Posterior vena cava (tissue), 2 donors: ENCODE results near the gene KIAA0408. TPM values are rescaled to one million over a fixed set of nuclear protein-coding genes. Genes with fewer than 3 reads are reported as not detected.

Experiments
- DNase-seq: peaks from one replicate; pipeline ENCODE4 v3.0.0-alpha.2; 2020; ENCODE audit warnings: low spot score
- intact Hi-C, 2 donors: fragments of 100-400 bp; cut with DNase I; formaldehyde crosslinking; loops; one replicate each; pipeline versions ENCODE4 v1.14.1 to v1.14.2; 2022 to 2023
- total RNA-seq, 2 donors: library from RNA; stranded (reverse); fragmentation: NEBNext Ultra II Directional; extraction: Animal tissue kit (Norgen Biotek cat#: 25700); gene quantifications; one replicate each; pipeline ENCODE4 v1.2.1, GENCODE V29; 2021
- donor health status: DM: yes; HTN: yes; CAD: no.
- donor health status: DM: yes; HTN: yes; CAD: no.

Gene KIAA0408
- total RNA-seq, 2 donors from 2014 or later = 2.4 to 3.0 TPM

GRCh38 chr6:127464881-127465459, 5.8 kb upstream of the KIAA0408 start:
- DNase-seq = peak; percentile 87
- intact Hi-C loops = loop anchor here in 1 of 2 donors (10.0 kb wide), 1 partner anchor 70 kb away; no protein-coding TSS in a partner anchor

GRCh38 chr6:127464161-127464880, 5.1 kb upstream of the KIAA0408 start:
- DNase-seq = no peak
- intact Hi-C loops = loop anchor here in 1 of 2 donors (10.0 kb wide), 1 partner anchor 70 kb away; no protein-coding TSS in a partner anchor

- DNase-seq = no peak
- intact Hi-C loops = loop anchor here in 1 of 2 donors (10.0 kb wide), 1 partner anchor 72 kb away; no protein-coding TSS in a partner anchor
Measured at GRCh38 chr6:127463056-127463455, 3.9 kb upstream of the KIAA0408 start.

DNA sequence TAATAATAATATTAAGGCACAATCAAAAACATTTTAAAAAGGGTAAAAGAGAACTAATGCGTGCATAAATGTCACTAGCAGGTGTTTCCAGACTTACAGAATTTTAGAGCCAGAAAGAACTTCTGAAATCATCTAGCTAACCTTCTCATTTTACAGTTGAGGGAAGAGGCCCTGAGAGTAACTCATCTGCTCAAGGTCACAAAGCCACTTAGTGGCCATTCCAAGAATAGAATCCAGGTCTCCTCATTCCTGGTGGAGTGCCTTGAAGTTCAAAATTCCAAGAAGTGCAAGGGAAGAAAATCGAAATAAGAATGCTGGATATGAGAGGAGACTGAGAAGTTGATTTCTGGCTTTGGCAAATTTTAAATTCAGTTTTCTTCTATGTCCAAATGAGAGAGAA, 3.2 kb upstream of the KIAA0408 start:
- no peak for DNase-seq
- intact Hi-C loops = loop anchor here in 1 of 2 donors (10.0 kb wide), 1 partner anchor 72 kb away; no protein-coding TSS in a partner anchor

- intact Hi-C loops = loop anchor here in 1 of 2 donors (10.0 kb wide), 1 partner anchor 74 kb away; no protein-coding TSS in a partner anchor
- no peak for DNase-seq
Measured at GRCh38 chr6:127460465-127460864, 1.3 kb upstream of the KIAA0408 start.

DNA sequence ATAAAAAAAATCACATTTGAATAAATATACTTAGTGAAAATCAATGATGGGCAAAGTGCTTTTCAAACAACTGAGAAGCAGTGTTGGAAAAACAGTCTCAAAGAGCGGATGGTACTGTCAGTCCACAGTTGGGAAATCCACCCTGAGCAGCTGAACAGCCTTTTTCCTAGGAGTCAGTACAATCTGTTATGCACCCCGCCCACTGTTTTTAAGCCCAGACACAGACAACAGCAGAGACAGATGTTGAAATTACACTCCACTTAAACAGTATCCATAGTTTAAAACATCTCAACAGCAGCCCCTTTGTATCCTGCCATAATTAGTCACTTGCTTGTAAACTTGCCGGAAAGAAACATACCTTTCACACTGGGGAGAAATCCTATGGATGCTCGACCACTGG, 372 bp downstream of the KIAA0408 start:
- intact Hi-C loops = no loop called here
- no peak for DNase-seq

DNA sequence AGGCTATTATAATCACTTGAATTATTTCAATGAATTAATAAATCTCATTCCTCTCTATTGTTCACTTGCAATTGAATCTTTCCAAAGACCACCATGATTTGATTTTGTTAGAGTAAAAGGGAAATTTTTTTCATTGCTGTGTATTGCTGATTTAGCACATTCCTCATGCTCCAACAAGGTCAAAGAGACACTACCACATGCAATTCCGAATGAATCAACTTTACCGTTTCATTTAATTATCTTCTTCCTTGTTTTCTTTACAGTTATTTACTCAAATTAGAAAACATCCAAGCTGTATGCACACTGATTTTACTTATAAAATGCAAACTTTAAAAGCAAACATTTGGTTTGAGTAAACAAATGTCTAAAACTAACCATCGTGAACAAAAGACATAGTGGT, 967 bp downstream of the KIAA0408 start:
- intact Hi-C loops = no loop called here
- DNase-seq = no peak

GRCh38 chr6:127457456-127458064, 1.6 kb downstream of the KIAA0408 start:
- intact Hi-C loops = no loop called here
- DNase-seq = no peak

GRCh38 chr6:127456465-127456864, 2.7 kb downstream of the KIAA0408 start:
- intact Hi-C loops = no loop called here
- DNase-seq = no peak

DNA sequence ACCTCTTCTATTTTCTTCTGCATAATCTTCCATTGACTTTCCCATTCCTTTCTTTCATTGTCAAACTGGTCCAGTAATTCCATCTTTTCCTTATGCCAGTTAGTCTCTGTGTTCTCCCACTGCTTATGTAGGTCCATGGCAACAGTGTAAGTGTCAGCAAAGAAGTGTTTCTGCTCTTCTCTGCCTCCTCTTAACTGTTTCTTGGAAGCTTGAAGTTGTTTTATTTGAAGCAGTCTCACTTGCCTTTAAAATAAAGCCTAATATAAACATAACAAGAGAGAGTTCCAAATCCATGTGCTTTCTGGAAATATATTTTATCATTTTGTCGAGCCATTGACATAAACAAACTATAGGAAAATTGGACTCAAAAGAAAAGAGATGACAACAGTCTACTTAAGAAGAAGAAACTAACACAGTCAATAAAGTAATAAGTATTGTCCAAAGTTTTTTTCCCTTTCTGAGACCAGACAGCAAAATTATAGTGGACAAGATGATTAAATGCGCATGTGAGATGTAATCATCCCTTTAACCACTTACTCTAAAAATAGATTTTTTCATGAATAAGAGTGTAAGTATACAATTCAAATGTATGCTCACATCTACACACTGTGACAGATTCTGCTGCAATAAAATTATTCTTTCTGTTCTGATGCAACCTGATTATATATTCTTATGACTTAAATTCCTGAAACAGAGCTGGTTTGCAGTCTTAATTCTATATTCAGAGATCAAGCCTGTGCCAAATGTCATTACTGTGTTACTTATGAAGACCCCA, 5.2 kb downstream of the KIAA0408 start:
- intact Hi-C loops = no loop called here
- no peak for DNase-seq

DNA sequence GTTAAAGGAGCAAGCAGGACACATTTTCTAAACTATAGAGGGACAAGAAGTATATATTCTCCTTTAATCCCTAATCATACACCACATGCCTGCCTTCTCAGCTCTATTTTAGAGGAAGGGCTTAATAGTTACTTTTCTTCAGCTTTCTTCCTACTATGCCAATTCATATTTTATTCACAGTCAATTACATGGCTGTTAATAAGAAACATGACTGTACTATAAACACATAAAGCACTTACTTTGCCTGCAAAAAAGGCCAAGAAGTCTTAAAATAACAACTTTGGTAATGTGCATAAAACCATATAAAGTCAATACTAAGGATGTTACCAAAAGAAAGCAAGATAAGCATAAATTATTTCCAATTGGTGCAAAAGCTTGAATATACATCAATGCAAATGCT, 6.4 kb downstream of the KIAA0408 start:
- intact Hi-C loops = no loop called here
- DNase-seq = no peak

- intact Hi-C loops = no loop called here
Measured at GRCh38 chr6:127451388-127451787, 7.8 kb downstream of the KIAA0408 start.

DNA sequence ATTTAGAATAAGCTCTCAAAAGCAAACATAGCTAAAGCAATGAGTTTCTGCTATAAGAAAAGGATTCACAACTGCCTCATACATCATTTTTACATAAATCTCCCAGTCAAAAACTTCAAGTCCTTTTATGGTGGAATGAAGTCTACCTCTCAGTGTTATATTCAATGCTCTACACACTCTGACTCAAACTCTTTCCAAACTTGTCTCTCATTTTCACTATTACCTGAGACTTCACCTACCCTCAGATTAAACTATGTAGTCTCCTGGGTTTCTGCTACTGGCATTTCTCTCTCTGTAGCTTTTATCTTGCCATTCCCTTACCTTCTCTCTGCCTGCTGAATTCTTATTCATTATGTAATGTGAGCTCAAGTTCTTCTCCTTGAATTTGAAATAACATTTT, 11.4 kb downstream of the KIAA0408 start:
- intact Hi-C loops = no loop called here
- no peak for DNase-seq

More at GRCh38 chr6:127451388-127451787, 7.8 kb downstream of the KIAA0408 start:
- no peak for DNase-seq

GRCh38 chr6:127446356-127446755, 12.8 kb downstream of the KIAA0408 start:
- intact Hi-C loops = no loop called here
- DNase-seq = no peak

- DNase-seq = no peak
- intact Hi-C loops = no loop called here
Measured at GRCh38 chr6:127441881-127442280, 17.3 kb downstream of the KIAA0408 start.

DNA sequence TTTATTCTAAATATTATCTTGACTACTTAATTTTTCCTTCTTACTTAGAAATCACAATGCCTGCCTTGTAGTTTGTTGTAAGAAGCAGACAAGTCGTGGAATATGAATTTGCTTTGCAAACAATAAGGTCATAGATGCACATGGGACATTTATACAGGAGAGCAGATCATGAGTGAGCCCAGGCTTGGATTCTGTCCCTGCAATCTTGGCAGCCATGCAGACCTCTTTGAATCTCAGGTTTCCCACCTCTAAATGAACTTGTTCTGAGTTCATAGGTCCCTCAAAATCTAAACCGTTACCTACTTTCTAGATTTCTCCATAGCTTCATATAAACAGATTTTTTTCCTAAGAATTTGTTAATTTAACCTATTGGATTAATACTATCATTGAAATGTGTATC, 19.5 kb downstream of the KIAA0408 start:
- intact Hi-C loops = no loop called here
- DNase-seq = no peak

GRCh38 chr6:127436578-127437110, 22.5 kb downstream of the KIAA0408 start:
- intact Hi-C loops = no loop called here
- DNase-seq = no peak

DNA sequence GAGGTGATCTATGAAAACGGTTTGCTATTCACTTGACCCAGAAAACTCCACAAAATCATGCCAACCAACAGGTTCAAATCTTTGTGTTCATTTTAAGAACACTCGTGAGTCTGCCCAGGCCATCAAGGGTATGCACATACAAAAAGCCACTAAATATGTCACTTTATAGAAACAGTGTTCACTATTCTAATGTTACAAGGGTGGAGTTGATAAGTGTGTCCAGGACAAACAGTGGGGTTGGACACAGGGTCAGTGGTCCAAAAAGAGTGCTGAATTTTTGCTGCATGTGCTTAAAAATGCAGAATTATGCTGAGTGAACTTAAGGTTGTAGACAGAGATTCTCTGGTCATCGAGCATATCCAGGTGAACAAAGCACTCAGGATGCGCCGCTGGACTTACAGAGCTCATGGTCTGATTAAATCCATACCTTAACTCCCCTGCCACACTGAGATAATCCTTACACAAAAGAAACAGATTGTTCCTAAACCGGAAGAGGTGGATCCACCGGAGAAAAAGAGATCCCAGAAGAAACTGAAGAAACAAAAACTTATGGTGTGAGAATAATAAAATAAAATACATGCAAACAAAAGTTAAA, 23.5 kb downstream of the KIAA0408 start:
- intact Hi-C loops = no loop called here
- no peak for DNase-seq

DNA sequence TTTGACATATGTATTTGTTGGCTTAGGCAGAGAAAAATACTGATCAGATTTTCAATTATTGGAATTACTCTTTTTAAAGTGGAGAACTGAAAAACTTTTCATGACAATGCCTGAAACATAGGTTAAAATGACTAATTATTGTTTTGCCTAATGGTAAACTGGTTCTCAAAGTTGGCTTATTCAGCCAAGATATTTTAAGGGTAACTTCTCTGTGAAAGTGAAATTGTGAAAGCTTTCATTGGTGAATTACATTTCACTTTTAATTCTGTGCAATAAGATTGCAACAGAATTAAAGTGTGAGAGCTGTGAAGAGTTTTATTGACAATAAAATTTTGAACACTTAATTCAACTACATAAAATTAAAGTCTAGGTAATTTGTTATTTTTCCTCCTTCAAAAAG, 24.5 kb downstream of the KIAA0408 start:
- intact Hi-C loops = no loop called here

More for the DNA sequence above, 24.5 kb downstream of the KIAA0408 start:
- no peak for DNase-seq
